Central memory CD8-positive, alpha-beta T cell (primary cell): Measurements from ENCODE around the gene ADAMTSL2.

ENCODE experiments used
- ATAC-seq: fragments of 150-1000 bp; cut with Tn5 transposase; replicated peaks from 2 replicates; pipeline ENCODE4 v1.10.0; 2022; ENCODE audit warnings: mild to moderate bottlenecking, moderate FRiP score, moderate number of reproducible peaks; ENCODE audit not compliant: poor library complexity, severe bottlenecking; ENCODE audit errors: extremely low read depth
- DNase-seq, 2 donors: peaks; one replicate each; pipeline ENCODE4 v3.0.0; 2021; ENCODE audit warnings: low spot score in 2 of 2
- H3K27ac Mint-ChIP-seq: one replicate; pipeline ENCODE4 v1.8.0; 2022; ENCODE audit warnings: low read depth, mild to moderate bottlenecking, moderate library complexity, mixed read lengths
- H3K27me3 Mint-ChIP-seq: one replicate; pipeline ENCODE4 v1.8.0; 2022; ENCODE audit warnings: mixed read lengths
- H3K36me3 Mint-ChIP-seq: one replicate; pipeline ENCODE4 v1.8.0; 2022; ENCODE audit warnings: mild to moderate bottlenecking, moderate library complexity, mixed read lengths; ENCODE audit not compliant: insufficient read depth
- H3K4me1 Mint-ChIP-seq: one replicate; pipeline ENCODE4 v1.8.0; 2022; ENCODE audit warnings: mixed read lengths
- H3K4me3 Mint-ChIP-seq: one replicate; pipeline ENCODE4 v1.8.0; 2022; ENCODE audit warnings: mild to moderate bottlenecking, moderate library complexity, mixed read lengths
- H3K9me3 Mint-ChIP-seq: one replicate; pipeline ENCODE4 v1.8.0; 2022; ENCODE audit warnings: mixed read lengths

Gene ADAMTSL2

GRCh38 chr9:133536080-133536479, 1.6 kb downstream of the ADAMTSL2 start:
- no peaks in the 10 kb centered on the region for H3K9me3 Mint-ChIP-seq
- ATAC-seq (no peak), DNase-seq (no peak)
- no peak overlapping the region for H3K27ac Mint-ChIP-seq
- no peaks in the 10 kb centered on the region for H3K4me1 Mint-ChIP-seq
- H3K27me3 Mint-ChIP-seq = peaks cover 56% of the 10 kb centered on the region
- H3K36me3 Mint-ChIP-seq = no peaks in the 10 kb centered on the region
- H3K4me3 Mint-ChIP-seq = no peak overlapping the region

GRCh38 chr9:133536536-133536935, 2.0 kb downstream of the ADAMTSL2 start:
- no peaks in the 10 kb centered on the region for H3K4me1 Mint-ChIP-seq
- no peaks in the 10 kb centered on the region for H3K9me3 Mint-ChIP-seq
- no peak for ATAC-seq
- peaks cover 56% of the 10 kb centered on the region for H3K27me3 Mint-ChIP-seq
- no peak for DNase-seq
- no peaks in the 10 kb centered on the region for H3K36me3 Mint-ChIP-seq
- no peak overlapping the region for H3K4me3 Mint-ChIP-seq
- no peak overlapping the region for H3K27ac Mint-ChIP-seq

GRCh38 chr9:133537257-133537656, 2.8 kb downstream of the ADAMTSL2 start:
- no peaks in the 10 kb centered on the region for H3K9me3 Mint-ChIP-seq
- H3K4me3 Mint-ChIP-seq = no peak overlapping the region
- ATAC-seq = no peak
- peaks cover 3% of the 10 kb centered on the region for H3K36me3 Mint-ChIP-seq
- no peaks in the 10 kb centered on the region for H3K4me1 Mint-ChIP-seq
- peaks cover 49% of the 10 kb centered on the region for H3K27me3 Mint-ChIP-seq
- no peak for DNase-seq
- H3K27ac Mint-ChIP-seq = no peak overlapping the region

- DNase-seq (no peak), ATAC-seq (no peak)
- peaks cover 3% of the 10 kb centered on the region for H3K36me3 Mint-ChIP-seq
- H3K27ac Mint-ChIP-seq = no peak overlapping the region
- no peaks in the 10 kb centered on the region for H3K9me3 Mint-ChIP-seq
- no peaks in the 10 kb centered on the region for H3K4me1 Mint-ChIP-seq
- H3K4me3 Mint-ChIP-seq = no peak overlapping the region
- peaks cover 40% of the 10 kb centered on the region for H3K27me3 Mint-ChIP-seq
These were observed 3.7 kb downstream of the ADAMTSL2 start for GRCh38 chr9:133538176-133538575.

GRCh38 chr9:133538851-133539833, 4.6 kb downstream of the ADAMTSL2 start:
- ATAC-seq = no peak
- no peak overlapping the region for H3K27ac Mint-ChIP-seq
- no peaks in the 10 kb centered on the region for H3K4me1 Mint-ChIP-seq
- no peaks in the 10 kb centered on the region for H3K9me3 Mint-ChIP-seq
- DNase-seq = no peak
- H3K27me3 Mint-ChIP-seq = peaks cover 31% of the 10 kb centered on the region
- peaks cover 3% of the 10 kb centered on the region for H3K36me3 Mint-ChIP-seq
- no peak overlapping the region for H3K4me3 Mint-ChIP-seq

GRCh38 chr9:133539991-133540697, 5.6 kb downstream of the ADAMTSL2 start:
- no peak overlapping the region for H3K4me3 Mint-ChIP-seq
- H3K27ac Mint-ChIP-seq = no peak overlapping the region
- ATAC-seq = no peak
- H3K27me3 Mint-ChIP-seq = peaks cover 27% of the 10 kb centered on the region
- H3K36me3 Mint-ChIP-seq = peaks cover 3% of the 10 kb centered on the region
- no peak for DNase-seq
- H3K4me1 Mint-ChIP-seq = no peaks in the 10 kb centered on the region
- H3K9me3 Mint-ChIP-seq = no peaks in the 10 kb centered on the region

- H3K4me1 Mint-ChIP-seq = no peaks in the 10 kb centered on the region
- H3K36me3 Mint-ChIP-seq = peaks cover 3% of the 10 kb centered on the region
- no peaks in the 10 kb centered on the region for H3K9me3 Mint-ChIP-seq
- H3K27ac Mint-ChIP-seq = no peak overlapping the region
- no peak overlapping the region for H3K4me3 Mint-ChIP-seq
- no peak for DNase-seq
- ATAC-seq = no peak
- peaks cover 22% of the 10 kb centered on the region for H3K27me3 Mint-ChIP-seq
These were observed 6.2 kb downstream of the ADAMTSL2 start for GRCh38 chr9:133540698-133541025.

GRCh38 chr9:133542002-133542401, 7.5 kb downstream of the ADAMTSL2 start:
- Mint-ChIP-seq H3K27ac (no peak overlapping the region), H3K4me3 (no peak overlapping the region), H3K4me1 (no peaks in the 10 kb centered on the region), H3K36me3 (peaks cover 3% of the 10 kb centered on the region), H3K9me3 (no peaks in the 10 kb centered on the region), H3K27me3 (peaks cover 15% of the 10 kb centered on the region)
- DNase-seq (no peak), ATAC-seq (no peak)

GRCh38 chr9:133543772-133544467, 9.4 kb downstream of the ADAMTSL2 start:
- no peak for DNase-seq
- ATAC-seq = no peak
- Mint-ChIP-seq H3K27ac (no peak overlapping the region), H3K4me3 (no peak overlapping the region), H3K27me3 (peaks cover 25% of the 10 kb centered on the region), H3K4me1 (no peaks in the 10 kb centered on the region), H3K9me3 (no peaks in the 10 kb centered on the region), H3K36me3 (peaks cover 3% of the 10 kb centered on the region)

- Mint-ChIP-seq H3K36me3 (peaks cover 3% of the 10 kb centered on the region), H3K9me3 (no peaks in the 10 kb centered on the region), H3K4me1 (no peaks in the 10 kb centered on the region), H3K4me3 (no peak overlapping the region), H3K27me3 (peaks cover 25% of the 10 kb centered on the region), H3K27ac (no peak overlapping the region)
- DNase-seq (no peak), ATAC-seq (no peak)
These were observed 11.2 kb downstream of the ADAMTSL2 start for GRCh38 chr9:133545494-133546286.

GRCh38 chr9:133546287-133546680, 11.8 kb downstream of the ADAMTSL2 start:
- Mint-ChIP-seq H3K9me3 (no peaks in the 10 kb centered on the region), H3K4me1 (no peaks in the 10 kb centered on the region)

GRCh38 chr9:133547116-133547515, 12.6 kb downstream of the ADAMTSL2 start:
- H3K27ac Mint-ChIP-seq = no peak overlapping the region
- no peak overlapping the region for H3K4me3 Mint-ChIP-seq
- H3K36me3 Mint-ChIP-seq = no peaks in the 10 kb centered on the region
- H3K9me3 Mint-ChIP-seq = no peaks in the 10 kb centered on the region
- H3K27me3 Mint-ChIP-seq = peaks cover 33% of the 10 kb centered on the region
- no peak for DNase-seq
- no peak for ATAC-seq
- H3K4me1 Mint-ChIP-seq = no peaks in the 10 kb centered on the region

More at GRCh38 chr9:133546287-133546680, 11.8 kb downstream of the ADAMTSL2 start:
- Mint-ChIP-seq H3K36me3 (peaks cover 3% of the 10 kb centered on the region), H3K27me3 (peaks cover 31% of the 10 kb centered on the region), H3K27ac (no peak overlapping the region), H3K4me3 (no peak overlapping the region)
- DNase-seq = no peak
- no peak for ATAC-seq
